Measurements from ENCODE around the gene ARHGEF26.

DNA sequence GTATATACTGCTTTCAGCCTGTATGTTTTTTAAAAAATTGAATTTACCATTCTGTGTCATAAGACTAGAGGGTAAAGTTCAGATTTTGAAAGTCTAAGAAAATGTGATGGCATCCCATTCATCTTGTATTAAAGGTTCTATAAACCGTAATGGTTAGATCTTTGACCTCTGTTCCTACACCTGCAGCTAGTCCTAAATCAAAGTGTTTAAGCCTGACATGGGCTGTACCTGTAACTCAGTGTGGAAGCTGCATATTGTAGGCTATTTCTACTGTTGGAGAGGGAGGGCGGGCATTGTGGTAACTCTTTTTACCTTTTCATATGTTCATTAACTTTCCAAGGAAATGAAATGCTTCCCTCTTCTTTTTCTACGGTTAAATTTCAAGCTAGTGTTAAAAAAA is 53.9 kb downstream of the ARHGEF26 start:
- TF ChIP-seq, protein P1, sequence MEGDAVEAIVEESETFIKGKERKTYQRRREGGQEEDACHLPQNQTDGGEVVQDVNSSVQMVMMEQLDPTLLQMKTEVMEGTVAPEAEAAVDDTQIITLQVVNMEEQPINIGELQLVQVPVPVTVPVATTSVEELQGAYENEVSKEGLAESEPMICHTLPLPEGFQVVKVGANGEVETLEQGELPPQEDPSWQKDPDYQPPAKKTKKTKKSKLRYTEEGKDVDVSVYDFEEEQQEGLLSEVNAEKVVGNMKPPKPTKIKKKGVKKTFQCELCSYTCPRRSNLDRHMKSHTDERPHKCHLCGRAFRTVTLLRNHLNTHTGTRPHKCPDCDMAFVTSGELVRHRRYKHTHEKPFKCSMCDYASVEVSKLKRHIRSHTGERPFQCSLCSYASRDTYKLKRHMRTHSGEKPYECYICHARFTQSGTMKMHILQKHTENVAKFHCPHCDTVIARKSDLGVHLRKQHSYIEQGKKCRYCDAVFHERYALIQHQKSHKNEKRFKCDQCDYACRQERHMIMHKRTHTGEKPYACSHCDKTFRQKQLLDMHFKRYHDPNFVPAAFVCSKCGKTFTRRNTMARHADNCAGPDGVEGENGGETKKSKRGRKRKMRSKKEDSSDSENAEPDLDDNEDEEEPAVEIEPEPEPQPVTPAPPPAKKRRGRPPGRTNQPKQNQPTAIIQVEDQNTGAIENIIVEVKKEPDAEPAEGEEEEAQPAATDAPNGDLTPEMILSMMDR (IDR thresholded peaks at IDR 0.05; ENCODE audit: borderline replicate concordance, extremely low read depth, low read length, poor library complexity, severe bottlenecking): no peak
- TF ChIP-seq EZH2 (IDR thresholded peaks at IDR 0.05; ENCODE audit: borderline replicate concordance, low read depth, low read length, severe bottlenecking): no peak

Measured in DND-41 (cell line).